Peyer's patch (tissue), 4 donors: ENCODE results near the gene DISP3. TPM values are rescaled to one million over a fixed set of nuclear protein-coding genes. Genes with fewer than 3 reads are reported as not detected.
"Not testable (repeated sequence)": the region's sequence is repeated elsewhere in the genome, so short reads cannot be mapped to it uniquely, and the experiment has no call there.

ENCODE experiments used
- DNase-seq, 3 donors: peaks; one replicate each; pipeline ENCODE4 v3.0.0-alpha.2; 2017 to 2019
- H3K27ac ChIP-seq, 4 donors: fragments of 200-600 bp; sonication (generic); one replicate each; pipeline ENCODE4 v1.5.1; 2016 to 2019
- H3K27me3 ChIP-seq, 2 donors: fragments of 200-600 bp; sonication (generic); one replicate each; pipeline ENCODE4 v1.5.1; 2019
- H3K36me3 ChIP-seq, 3 donors: fragments of 200-600 bp; sonication (generic); one replicate each; pipeline ENCODE4 v1.5.1; 2016 to 2019
- H3K4me1 ChIP-seq, 4 donors: fragments of 200-600 bp; sonication (generic); one replicate each; pipeline ENCODE4 v1.5.1; 2016 to 2019
- H3K4me3 ChIP-seq, 4 donors: fragments of 200-600 bp; sonication (generic); 1 replicate in 3 of 4; 2 replicates in 1 of 4; pipeline ENCODE4 v1.5.1; 2016 to 2019; ENCODE audit warnings: mild to moderate bottlenecking in 1 of 4
- H3K9me3 ChIP-seq, 4 donors: fragments of 200-600 bp; sonication (generic); one replicate each; pipeline ENCODE4 v1.5.1; 2016 to 2019; ENCODE audit warnings: mild to moderate bottlenecking in 1 of 4
- POLR2A ChIP-seq, 2 donors: fragments of 450-650 bp; IDR thresholded peaks; one replicate each; pipeline ENCODE4 v1.5.1; 2017; ENCODE audit warnings: antibody characterized with exemption in 2 of 2, mild to moderate bottlenecking in 2 of 2, moderate library complexity in 2 of 2
- total RNA-seq, 4 donors: library from RNA; depleted of rRNA; stranded (reverse); fragments of >200 nt; gene quantifications; one replicate each; pipeline ENCODE4 v1.1.0, GENCODE V29; 2016
- TF ChIP-seq, protein P1 (sequence below), 6 experiments: fragments of 450-650 bp in 4 of 6; fragments of 200-600 bp in 2 of 6; sonication (generic) in 1 of 6; IDR thresholded peaks; one replicate each; pipeline ENCODE4 v1.5.1; 2017 to 2019; ENCODE audit warnings: antibody characterized with exemption in 6 of 6, mild to moderate bottlenecking in 3 of 6, moderate library complexity in 1 of 6

DISP3 gene
- total RNA-seq, 4 donors from 2014 or later: 0.54 to 2.4 (median 1.8) TPM; not detected in 1

DNA sequence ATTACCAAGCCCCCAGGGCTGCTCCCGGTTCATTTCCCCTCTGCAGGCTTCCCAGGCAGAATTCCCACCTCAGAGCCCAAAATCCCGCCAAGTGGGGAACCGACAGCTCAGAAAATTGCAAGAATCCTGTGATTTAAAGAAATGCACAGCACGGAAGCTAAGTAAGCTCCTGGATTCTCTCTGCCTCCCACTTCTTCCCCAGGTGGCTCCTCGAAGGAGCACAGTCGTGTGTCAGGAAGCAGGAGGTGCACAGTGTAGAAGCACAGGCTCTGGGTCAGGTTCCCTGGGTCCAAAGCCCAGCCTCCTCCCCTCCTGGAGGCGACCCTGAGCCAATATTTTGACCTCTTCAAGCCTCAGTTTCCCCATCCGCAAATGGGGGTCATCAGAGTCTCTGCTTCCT, 100.6 kb downstream of the DISP3 start:
- TF ChIP-seq POLR2A (IDR thresholded peaks at IDR 0.05): no peak
- TF ChIP-seq, protein P1, sequence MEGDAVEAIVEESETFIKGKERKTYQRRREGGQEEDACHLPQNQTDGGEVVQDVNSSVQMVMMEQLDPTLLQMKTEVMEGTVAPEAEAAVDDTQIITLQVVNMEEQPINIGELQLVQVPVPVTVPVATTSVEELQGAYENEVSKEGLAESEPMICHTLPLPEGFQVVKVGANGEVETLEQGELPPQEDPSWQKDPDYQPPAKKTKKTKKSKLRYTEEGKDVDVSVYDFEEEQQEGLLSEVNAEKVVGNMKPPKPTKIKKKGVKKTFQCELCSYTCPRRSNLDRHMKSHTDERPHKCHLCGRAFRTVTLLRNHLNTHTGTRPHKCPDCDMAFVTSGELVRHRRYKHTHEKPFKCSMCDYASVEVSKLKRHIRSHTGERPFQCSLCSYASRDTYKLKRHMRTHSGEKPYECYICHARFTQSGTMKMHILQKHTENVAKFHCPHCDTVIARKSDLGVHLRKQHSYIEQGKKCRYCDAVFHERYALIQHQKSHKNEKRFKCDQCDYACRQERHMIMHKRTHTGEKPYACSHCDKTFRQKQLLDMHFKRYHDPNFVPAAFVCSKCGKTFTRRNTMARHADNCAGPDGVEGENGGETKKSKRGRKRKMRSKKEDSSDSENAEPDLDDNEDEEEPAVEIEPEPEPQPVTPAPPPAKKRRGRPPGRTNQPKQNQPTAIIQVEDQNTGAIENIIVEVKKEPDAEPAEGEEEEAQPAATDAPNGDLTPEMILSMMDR (IDR thresholded peaks at IDR 0.05): no peak
- Histone ChIP-seq H3K27ac (no peak overlapping the region), H3K4me1 (no peaks in the 10 kb centered on the region), H3K36me3 (no peaks in the 10 kb centered on the region), H3K9me3 (no peaks in the 10 kb centered on the region), H3K4me3 (no peak overlapping the region), H3K27me3 (no peaks in the 10 kb centered on the region)
- DNase-seq: no peak

DNA sequence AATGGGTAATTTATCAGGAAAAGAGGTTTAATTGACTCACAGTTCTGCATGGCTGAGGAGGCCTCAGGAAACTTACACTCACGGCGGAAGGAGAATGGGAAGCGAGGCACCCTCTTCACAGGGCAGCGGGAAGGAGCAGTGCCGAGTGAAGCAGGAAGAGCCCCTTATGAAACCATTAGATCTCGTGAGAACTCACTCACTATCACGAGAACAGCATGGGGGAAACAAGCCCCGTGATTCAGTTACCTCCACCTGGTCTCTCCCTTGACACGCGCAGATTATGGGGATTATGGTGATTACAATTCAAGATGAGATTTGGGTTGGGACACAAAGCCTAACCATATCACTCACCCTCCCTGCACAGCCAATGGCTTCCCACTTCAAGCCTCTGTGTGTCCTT, 101.1 kb downstream of the DISP3 start:
- H3K27ac ChIP-seq, H3K36me3 ChIP-seq, DNase-seq, H3K4me1 ChIP-seq, H3K9me3 ChIP-seq, H3K27me3 ChIP-seq, H3K4me3 ChIP-seq: not testable (repeated sequence)

DNA sequence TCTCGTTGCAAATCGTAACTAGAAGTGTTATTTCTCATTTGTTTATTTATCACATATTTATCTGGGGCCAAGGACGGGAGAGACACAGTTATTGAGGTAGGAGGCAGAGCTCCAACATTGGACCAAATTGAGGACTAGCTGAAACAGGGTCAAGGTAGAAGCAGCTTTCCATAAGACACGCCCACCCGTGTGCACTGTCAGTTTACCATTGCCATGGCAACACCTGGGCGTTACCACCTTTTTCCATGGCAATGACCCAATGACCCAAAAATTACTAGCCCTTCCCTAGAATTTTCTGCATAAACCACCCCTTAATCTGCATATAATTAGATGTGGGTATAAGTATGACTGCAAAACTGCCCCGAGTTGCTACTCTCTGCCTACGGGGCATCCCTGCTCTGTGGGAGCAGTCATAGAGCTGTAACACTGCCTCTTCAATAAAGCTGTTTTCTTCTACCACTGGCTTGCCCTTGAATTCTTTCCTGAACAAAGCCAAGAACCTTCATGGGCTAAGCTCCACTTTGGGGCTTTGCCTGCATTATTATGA, 102.6 kb downstream of the DISP3 start:
- H3K4me1 ChIP-seq: no peaks in the 10 kb centered on the region
- no peak overlapping the region for H3K4me3 ChIP-seq
- H3K27ac ChIP-seq: no peak overlapping the region
- H3K27me3 ChIP-seq: no peaks in the 10 kb centered on the region
- H3K36me3 ChIP-seq: no peaks in the 10 kb centered on the region
- no peaks in the 10 kb centered on the region for H3K9me3 ChIP-seq
- no peak for TF ChIP-seq POLR2A (IDR thresholded peaks at IDR 0.05)
- TF ChIP-seq, protein P1 (IDR thresholded peaks at IDR 0.05): no peak
- DNase-seq: no peak

DNA sequence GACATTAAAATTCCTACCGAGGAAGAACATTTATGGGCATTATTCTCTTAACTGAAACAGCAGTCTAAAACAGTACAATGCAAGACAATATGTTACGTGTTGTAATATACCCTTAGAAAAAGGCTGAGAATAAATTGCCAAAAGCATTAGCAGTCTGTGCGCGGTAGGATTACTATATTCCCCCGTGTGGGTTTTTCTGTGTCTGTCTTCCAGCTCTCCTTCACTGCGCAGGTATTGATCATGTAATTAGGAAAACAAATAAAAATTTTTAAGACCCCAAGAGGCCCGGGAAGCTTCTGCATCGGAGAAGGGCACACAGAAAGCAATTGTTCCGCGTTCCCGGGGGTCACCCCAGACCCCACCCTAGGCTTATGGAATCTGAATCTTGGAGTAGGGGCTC, 106.4 kb downstream of the DISP3 start:
- DNase-seq: no peak
- Histone ChIP-seq H3K27me3 (no peaks in the 10 kb centered on the region), H3K9me3 (no peaks in the 10 kb centered on the region), H3K36me3 (no peaks in the 10 kb centered on the region), H3K4me3 (no peak overlapping the region), H3K27ac (no peak overlapping the region), H3K4me1 (no peaks in the 10 kb centered on the region)
- TF ChIP-seq, protein P1 (IDR thresholded peaks at IDR 0.05): no peak
- TF ChIP-seq POLR2A (IDR thresholded peaks at IDR 0.05): no peak

Other genes starting within 250 kb of the DISP3 start
- gene MTOR, start 216.6 kb upstream of the DISP3 start, total RNA-seq: 10 to 100 TPM; 32.8 to 66.8 (median 48.2) TPM
- 10 to 100 TPM in 3 of 4 donors, 1 to 10 TPM in 1; 7.5 to 18.2 (median 12.4) TPM for gene UBIAD1, start 206.0 kb upstream of the DISP3 start, total RNA-seq
- 1 to 10 TPM; 1.7 to 7.4 (median 2.8) TPM for gene FBXO2, start 175.3 kb downstream of the DISP3 start, total RNA-seq
- gene FBXO44, start 175.7 kb downstream of the DISP3 start, total RNA-seq: 10 to 100 TPM; 11.2 to 43.7 (median 15.0) TPM
- gene FBXO6, start 185.0 kb downstream of the DISP3 start, total RNA-seq: 10 to 100 TPM in 2 of 4 donors, 1 to 10 TPM in 1, not detected in 1; 5.6 to 10.3 (median 10.3) TPM
- 10 to 100 TPM in 3 of 4 donors, 1 to 10 TPM in 1; 10.0 to 50.3 (median 11.5) TPM for gene MAD2L2, start 202.0 kb downstream of the DISP3 start, total RNA-seq
- not detected for gene DRAXIN, start 212.6 kb downstream of the DISP3 start, total RNA-seq